GM12874 (cell line): ENCODE results near the gene LIME1.

Source experiments
- TF ChIP-seq, protein P1 (sequence below): IDR thresholded peaks from 2 replicates; pipeline ENCODE4 v1.5.1; 2011; ENCODE audit warnings: low read depth, mild to moderate bottlenecking, control low read depth, low read length, moderate library complexity; ENCODE audit not compliant: insufficient read depth

Gene LIME1

DNA sequence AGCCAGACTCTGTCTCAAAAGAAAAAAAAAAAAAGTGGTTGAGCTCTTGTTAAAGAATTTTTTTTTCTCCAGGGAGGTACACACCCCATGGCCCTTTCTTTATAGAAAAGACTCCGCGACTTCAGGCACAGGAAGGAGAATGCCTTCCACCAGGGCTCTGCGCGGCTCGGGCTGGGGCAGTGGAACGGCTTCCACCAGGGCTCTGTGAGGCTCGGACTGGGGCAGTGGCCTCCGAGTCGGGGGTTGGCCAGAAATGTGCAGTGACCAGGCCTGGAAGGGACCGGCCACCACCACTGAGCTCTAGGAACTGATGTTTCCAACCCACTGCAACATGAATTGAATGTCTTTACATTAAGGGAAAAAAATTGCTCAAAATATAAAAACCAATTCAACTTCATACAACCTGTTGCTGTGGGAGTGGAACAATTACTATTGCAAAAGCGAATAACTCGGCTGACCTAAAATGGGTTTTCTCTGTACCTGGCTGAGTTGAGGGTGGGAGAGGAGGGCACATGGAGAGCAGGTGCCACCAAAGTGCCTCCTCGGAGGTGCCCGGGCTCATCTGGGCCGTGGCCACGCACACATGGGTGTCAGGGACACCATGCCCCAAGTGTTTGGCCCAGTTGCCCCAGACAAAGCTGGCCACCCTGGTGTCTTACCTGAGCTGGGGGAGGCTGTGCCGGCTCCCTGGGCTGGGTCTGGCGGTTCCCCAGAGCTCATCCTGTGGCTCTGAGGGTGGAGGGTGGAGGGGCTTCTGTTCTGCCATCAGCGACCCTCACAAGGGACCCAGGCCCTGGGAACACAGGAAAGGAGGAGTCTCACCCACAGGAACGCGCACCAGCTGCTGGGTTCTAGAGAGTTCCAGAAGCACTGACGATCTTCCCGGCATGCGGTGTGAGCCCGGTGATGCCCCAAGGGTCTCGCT, 32.4 kb downstream of the LIME1 start:
- TF ChIP-seq, protein P1, sequence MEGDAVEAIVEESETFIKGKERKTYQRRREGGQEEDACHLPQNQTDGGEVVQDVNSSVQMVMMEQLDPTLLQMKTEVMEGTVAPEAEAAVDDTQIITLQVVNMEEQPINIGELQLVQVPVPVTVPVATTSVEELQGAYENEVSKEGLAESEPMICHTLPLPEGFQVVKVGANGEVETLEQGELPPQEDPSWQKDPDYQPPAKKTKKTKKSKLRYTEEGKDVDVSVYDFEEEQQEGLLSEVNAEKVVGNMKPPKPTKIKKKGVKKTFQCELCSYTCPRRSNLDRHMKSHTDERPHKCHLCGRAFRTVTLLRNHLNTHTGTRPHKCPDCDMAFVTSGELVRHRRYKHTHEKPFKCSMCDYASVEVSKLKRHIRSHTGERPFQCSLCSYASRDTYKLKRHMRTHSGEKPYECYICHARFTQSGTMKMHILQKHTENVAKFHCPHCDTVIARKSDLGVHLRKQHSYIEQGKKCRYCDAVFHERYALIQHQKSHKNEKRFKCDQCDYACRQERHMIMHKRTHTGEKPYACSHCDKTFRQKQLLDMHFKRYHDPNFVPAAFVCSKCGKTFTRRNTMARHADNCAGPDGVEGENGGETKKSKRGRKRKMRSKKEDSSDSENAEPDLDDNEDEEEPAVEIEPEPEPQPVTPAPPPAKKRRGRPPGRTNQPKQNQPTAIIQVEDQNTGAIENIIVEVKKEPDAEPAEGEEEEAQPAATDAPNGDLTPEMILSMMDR = no peak

DNA sequence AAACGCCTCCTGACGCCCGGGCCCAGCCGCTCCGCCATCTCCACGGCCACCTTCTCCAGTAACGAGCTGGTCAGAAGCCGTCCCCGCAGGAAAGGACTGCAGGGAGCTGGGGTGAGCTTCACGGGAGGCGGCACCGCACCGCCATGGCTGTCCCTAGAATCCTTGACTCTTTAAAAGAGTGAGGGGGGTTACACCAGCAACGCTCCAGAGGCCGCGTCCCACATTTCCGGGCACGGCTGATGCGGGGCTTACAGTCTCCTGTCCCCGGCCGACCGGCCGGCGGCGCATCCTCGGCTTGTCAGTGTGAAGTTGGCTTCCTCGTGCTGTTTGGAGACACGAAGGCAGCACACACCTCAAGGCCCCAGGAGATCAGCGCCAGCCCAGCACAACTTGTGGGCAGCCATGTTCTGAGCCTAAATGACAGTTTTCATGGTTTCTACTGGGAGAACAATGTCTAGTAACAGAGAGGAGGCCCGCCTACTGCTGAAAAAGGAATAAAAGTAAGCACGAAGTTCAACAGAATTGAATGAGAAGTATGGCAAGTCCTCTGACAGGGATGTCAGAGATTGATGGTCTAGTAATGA, 33.5 kb downstream of the LIME1 start:
- TF ChIP-seq, protein P1 = no peak

DNA sequence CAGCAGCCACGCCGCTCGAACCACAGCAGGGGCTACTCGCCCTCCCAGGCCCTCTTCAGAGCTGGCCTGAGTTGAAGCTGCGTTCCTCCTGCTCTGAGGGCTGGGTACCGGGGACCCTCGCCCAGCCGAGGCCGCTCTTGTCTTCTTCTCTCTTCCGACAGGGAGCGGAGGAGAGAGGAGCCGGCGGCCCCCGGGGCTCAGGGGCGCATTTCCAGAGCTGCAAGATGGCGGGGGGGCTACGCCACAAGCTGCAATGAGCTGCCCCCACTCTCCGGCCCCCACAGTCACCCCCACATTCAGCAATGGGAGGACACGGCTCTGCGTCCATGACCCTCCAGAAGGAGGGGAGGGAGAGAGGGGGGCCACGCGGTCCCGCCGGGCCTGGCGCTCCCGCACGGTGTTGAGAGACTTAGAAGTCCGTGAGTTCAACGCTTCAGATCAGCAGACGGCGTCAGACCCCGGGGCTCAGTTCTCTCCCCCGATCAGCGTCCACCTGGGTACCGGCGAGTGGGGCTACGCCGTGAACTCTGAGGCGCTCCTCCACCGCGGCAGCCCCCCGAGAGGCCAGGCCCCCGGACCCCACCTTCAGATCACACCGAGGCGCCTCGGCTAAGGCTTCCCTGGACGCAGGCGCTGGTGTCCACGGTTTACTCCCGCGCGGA, 34.7 kb downstream of the LIME1 start:
- TF ChIP-seq, protein P1 = no peak

DNA sequence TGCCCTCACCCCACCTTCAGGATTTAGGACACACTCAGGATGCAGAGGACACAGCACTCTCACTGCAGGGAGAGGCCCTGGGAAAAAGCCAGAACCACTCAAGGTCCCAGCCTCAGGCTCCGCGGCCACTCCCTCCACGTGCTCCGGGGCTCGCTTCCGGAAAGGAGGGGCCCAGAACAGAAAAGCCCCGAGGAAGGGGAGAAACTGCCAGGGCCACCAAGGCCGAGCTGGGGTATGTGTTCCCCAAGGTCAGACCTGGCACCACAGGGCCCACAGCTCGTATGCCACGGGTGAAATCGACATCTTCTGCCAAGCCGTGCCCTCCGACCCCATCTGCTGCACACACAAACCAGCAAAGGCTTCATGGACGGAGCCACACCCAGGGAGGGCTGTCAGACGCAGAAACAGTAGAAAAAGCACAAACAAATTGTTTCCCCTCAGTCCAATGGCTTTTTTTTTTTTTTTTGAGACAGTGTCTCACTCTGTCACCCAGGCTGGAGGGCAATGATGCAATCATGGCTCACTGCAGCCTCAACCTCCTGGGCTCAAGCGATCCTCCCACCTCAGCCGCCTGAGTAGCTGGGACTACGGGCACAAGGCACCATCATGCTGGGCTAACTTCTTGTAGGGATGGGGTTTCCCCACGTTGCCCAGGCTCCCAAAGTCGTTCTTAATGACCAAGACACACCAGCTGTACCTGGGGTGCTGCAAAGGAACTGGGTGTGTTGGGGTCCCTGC, 36.5 kb downstream of the LIME1 start:
- TF ChIP-seq, protein P1 = no peak

DNA sequence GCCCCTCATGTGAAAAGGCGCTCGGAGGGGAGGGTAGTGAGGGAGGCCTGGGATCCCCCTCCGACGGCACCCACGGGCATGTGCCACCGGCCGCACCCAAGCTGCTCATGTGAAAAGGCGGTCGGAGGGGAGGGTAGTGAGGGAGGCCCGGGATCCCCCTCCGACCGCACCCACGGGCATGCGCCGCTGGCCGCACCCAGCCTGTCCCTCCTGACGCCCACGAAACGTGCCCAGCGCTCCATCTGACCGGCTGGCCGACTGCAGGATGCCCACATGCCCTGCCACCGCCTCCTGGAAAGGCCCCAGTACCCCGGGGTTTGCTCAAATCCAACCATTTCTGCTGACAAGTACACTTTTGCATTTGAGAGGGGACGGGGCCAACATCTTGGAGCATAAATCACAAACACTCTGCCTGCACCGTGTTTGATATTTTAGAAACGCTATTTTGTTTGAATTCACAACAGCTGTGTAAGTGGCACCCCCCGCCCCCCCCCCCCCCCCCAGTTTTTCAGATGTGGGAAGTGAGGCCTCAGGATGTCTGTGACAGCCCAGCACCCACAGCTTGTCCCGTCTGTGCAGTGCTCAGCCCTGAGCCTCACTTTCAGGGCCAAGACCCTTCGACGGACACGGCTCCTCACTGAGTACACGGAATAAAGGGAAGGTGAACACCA, 37.2 kb downstream of the LIME1 start:
- TF ChIP-seq, protein P1 = no peak

DNA sequence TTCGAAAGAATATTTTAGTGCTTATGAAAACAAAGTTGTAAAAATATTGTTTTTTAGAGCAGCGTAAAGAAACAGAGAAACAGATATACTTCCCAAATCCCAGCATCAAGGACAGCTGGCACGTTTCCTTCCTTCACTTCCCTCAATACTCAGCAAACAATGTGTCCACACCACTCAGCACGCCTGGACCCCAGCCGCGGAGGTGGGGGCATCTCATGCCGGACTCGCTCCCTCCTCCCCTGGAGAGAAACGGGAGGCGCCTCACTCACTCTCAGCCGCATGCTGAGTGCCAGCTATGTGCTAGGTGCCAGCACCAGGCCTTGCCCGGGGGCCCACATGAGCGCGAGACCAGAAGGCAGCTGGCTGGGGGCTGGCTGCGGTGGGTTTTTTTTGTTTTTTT, 37.8 kb downstream of the LIME1 start:
- TF ChIP-seq, protein P1 = no peak
